Activated naive CD4-positive, alpha-beta T cell treated with anti-CD3 and anti-CD28 coated beads for 36 hours (primary cell): ENCODE measurements around the gene KIF2A. TPM values are rescaled to one million over a fixed set of nuclear protein-coding genes. Genes with fewer than 3 reads are reported as not detected.
A peak's percentile ranks its signal among the peaks of the same experiment; 100 is the strongest.

Source experiments
- CTCF ChIA-PET: fragments of 350-600 bp; sonication (Branson Sonifier 250); formaldehyde crosslinking; loops from one replicate; lab custom pipeline; 2021; ENCODE audit warnings: antibody characterized with exemption; lab: Charles Lee
- DNase-seq: peaks from one replicate; pipeline ENCODE4 v3.0.0-alpha.2; 2020
- H3K27ac Mint-ChIP-seq: one replicate; pipeline ENCODE4 v1.8.0; 2021; ENCODE audit warnings: mild to moderate bottlenecking, mixed read lengths
- H3K27me3 Mint-ChIP-seq: one replicate; pipeline ENCODE4 v1.8.0; 2021; ENCODE audit warnings: low read depth, mixed read lengths
- H3K36me3 Mint-ChIP-seq: one replicate; pipeline ENCODE4 v1.8.0; 2021; ENCODE audit warnings: low read depth, mixed read lengths
- H3K4me1 Mint-ChIP-seq: one replicate; pipeline ENCODE4 v1.8.0; 2021; ENCODE audit warnings: low read depth, mixed read lengths
- H3K4me3 Mint-ChIP-seq: one replicate; pipeline ENCODE4 v1.8.0; 2021; ENCODE audit warnings: mild to moderate bottlenecking, moderate library complexity, mixed read lengths
- H3K9me3 Mint-ChIP-seq: one replicate; pipeline ENCODE4 v1.8.0; 2021; ENCODE audit warnings: mixed read lengths
- intact Hi-C: fragments of 100-400 bp; cut with micrococcal nuclease; formaldehyde crosslinking; loops from one replicate; pipeline ENCODE4 v1.15.1; 2023
- total RNA-seq, 2 experiments: library from RNA; stranded (reverse); gene quantifications; one replicate each; pipeline ENCODE4 v1.2.3, GENCODE V29; 2021

KIF2A gene
- total RNA-seq, 2 experiments from 2014 or later, result 101 to 117 TPM

DNA sequence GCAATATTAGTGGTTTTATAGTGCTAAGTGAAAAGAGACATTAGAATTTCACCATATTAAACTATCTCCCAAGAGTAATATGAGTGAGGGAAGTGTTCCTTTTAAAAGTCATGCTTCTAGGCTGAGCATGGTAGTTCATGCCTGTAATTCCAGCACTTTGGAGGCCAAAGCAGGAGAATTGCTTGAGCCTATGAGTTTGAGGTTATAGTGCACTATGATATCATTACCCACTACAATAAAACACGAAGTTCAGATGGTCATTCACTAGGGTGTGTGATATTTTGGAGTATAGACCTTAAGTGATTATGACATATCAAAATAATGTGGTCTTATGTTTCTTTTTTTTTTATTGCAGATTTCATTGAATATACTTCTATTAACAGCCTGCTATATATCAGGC lies 6.7 kb downstream of the KIF2A start:
- intact Hi-C loops, result loop anchor here (2.0 kb wide), 1 partner anchor 14 kb away; no protein-coding TSS in a partner anchor
- H3K4me3 Mint-ChIP-seq, result no peak overlapping the region
- no peak for DNase-seq
- peaks cover 25% of the 10 kb centered on the region for H3K36me3 Mint-ChIP-seq
- no peaks in the 10 kb centered on the region for H3K27me3 Mint-ChIP-seq
- no peak overlapping the region for H3K27ac Mint-ChIP-seq
- peaks cover 84% of the 10 kb centered on the region for H3K4me1 Mint-ChIP-seq
- H3K9me3 Mint-ChIP-seq, result no peaks in the 10 kb centered on the region
- CTCF ChIA-PET, result no interaction called here

DNA sequence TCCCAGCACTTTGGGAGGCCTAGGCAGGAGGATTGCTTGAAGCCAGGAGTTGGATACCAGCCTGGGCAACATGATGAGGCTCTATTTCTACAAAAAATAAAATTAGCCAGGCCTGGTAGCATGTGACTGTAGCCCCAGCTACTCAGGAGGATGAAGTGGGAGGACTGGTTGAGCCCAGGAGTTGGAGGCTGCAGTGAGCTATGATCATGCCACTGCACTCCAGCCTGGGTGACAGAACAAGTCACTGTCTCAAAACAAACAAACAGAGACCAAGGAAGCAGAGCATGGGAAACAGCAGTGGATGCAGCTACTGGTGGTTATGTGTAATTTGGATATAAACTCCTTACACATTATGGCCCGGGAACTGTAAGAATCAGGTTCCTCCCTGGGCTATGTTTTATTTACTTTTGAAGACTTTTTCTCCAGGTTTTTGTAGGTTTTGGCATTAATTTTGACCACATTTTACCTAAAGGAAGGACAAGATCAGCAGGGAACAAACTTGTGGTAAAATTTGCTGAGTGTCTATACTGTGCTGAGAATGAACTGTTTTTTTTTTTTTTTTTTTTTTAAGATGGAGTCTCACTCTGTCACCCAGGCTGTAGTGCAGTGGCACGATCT lies 8.3 kb downstream of the KIF2A start:
- Mint-ChIP-seq H3K9me3 (no peaks in the 10 kb centered on the region), H3K27ac (no peak overlapping the region), H3K36me3 (peaks cover 20% of the 10 kb centered on the region), H3K27me3 (no peaks in the 10 kb centered on the region), H3K4me1 (peaks cover 86% of the 10 kb centered on the region), H3K4me3 (no peak overlapping the region)
- intact Hi-C loops, result no loop called here
- no peak for DNase-seq
- CTCF ChIA-PET, result interaction anchor here (0.9 to 1.6 kb wide), 2 partner anchors 13 to 38 kb away, joined by 3 to 5 read pairs; no protein-coding TSS in a partner anchor

- H3K4me3 Mint-ChIP-seq, result no peak overlapping the region
- H3K36me3 Mint-ChIP-seq, result peaks cover 8% of the 10 kb centered on the region
- no peak overlapping the region for H3K27ac Mint-ChIP-seq
- intact Hi-C loops, result no loop called here
- H3K4me1 Mint-ChIP-seq, result peaks cover 84% of the 10 kb centered on the region
- no peaks in the 10 kb centered on the region for H3K9me3 Mint-ChIP-seq
- CTCF ChIA-PET, result interaction anchor here (0.6 to 1.6 kb wide), 7 partner anchors 8 to 90 kb away, joined by 3 to 5 read pairs (median 3); no protein-coding TSS in a partner anchor
- H3K27me3 Mint-ChIP-seq, result no peaks in the 10 kb centered on the region
- DNase-seq, result no peak
Measured at GRCh38 chr5:62315376-62316175, 9.6 kb downstream of the KIF2A start.

DNA sequence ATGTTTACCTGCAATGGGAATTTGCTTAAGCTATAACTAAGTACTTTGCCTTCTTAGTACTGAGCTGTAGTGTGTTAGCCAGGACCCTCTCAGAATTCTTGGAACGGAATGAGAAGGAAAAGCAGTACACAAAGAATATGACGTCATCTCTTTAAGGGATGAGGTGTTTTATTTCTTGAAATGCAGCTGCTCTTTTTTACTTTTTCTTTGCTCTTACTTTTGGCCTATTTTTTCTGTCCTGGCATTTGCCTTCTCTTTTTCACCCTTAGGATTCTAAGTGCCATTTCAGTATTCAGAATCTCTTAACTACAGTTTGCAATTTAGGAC lies 10.1 kb downstream of the KIF2A start:
- CTCF ChIA-PET, result interaction anchor here (0.6 to 1.4 kb wide), 5 partner anchors 9 to 91 kb away, joined by 3 read pairs; no protein-coding TSS in a partner anchor
- Mint-ChIP-seq H3K27ac (no peak overlapping the region), H3K27me3 (no peaks in the 10 kb centered on the region), H3K4me1 (peaks cover 82% of the 10 kb centered on the region), H3K36me3 (peaks cover 7% of the 10 kb centered on the region), H3K9me3 (no peaks in the 10 kb centered on the region), H3K4me3 (no peak overlapping the region)
- no peak for DNase-seq
- intact Hi-C loops, result no loop called here

DNA sequence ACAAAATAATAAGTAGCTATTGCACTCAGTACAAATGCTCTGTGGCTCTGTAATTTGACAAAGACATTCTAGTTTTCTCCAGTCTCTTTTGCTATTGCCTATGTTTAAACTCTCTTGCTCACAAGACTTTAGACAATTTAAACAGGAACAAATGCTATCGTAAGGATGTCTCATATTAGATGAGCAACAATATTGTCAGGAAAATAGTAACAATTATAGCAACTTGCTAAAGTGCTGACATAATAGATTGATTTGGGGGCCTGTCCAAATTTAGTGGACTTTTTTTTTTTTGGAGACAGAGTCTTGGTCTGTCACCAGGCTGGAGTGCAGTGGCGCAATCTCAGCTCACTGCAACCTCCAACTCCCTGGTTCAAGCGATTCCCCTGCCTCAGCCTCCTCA lies 11.8 kb downstream of the KIF2A start:
- Mint-ChIP-seq H3K4me3 (no peak overlapping the region), H3K9me3 (no peaks in the 10 kb centered on the region), H3K4me1 (peaks cover 72% of the 10 kb centered on the region), H3K27ac (no peak overlapping the region), H3K36me3 (peaks cover 18% of the 10 kb centered on the region), H3K27me3 (no peaks in the 10 kb centered on the region)
- CTCF ChIA-PET, result interaction anchor here (0.6 to 0.7 kb wide), 3 partner anchors 38 to 476 kb away, joined by 3 to 5 read pairs (median 4); no protein-coding TSS in a partner anchor
- DNase-seq, result no peak
- intact Hi-C loops, result no loop called here

- intact Hi-C loops, result no loop called here
- H3K36me3 Mint-ChIP-seq, result peaks cover 33% of the 10 kb centered on the region
- H3K9me3 Mint-ChIP-seq, result no peaks in the 10 kb centered on the region
- CTCF ChIA-PET, result interaction anchor here (0.6 to 1.1 kb wide), 2 partner anchors 15 to 98 kb away, joined by 3 to 4 read pairs; no protein-coding TSS in a partner anchor
- no peak for DNase-seq
- no peaks in the 10 kb centered on the region for H3K27me3 Mint-ChIP-seq
- no peak overlapping the region for H3K4me3 Mint-ChIP-seq
- peaks cover 75% of the 10 kb centered on the region for H3K4me1 Mint-ChIP-seq
- no peak overlapping the region for H3K27ac Mint-ChIP-seq
Measured at GRCh38 chr5:62322484-62322883, 16.5 kb downstream of the KIF2A start.

- no peak overlapping the region for H3K4me3 Mint-ChIP-seq
Measured at GRCh38 chr5:62326302-62326701, 20.3 kb downstream of the KIF2A start.

DNA sequence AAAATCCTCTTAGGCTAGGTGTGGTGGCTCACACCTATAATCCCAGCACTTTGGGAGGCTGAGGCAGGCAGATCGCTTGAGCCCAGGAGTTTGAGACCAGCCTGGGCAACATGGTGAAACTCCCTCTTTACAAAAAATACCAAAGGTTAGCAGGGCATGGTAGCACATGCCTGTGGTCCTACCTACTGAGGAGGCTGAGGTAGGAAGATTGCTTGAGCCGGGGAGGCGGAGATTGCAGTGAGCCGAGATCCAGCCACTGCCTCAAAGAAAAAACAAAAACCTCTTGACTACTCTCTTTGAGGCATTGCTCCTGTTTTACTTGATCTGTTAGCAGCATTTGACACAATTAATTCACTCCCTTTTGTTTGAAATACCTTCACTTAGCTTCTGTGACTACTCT lies 20.7 kb downstream of the KIF2A start:
- CTCF ChIA-PET, result interaction anchor here (0.6 to 1.5 kb wide), 2 partner anchors 12 to 19 kb away, joined by 3 to 5 read pairs; no protein-coding TSS in a partner anchor
- intact Hi-C loops, result loop anchor here (2.0 kb wide), 1 partner anchor 14 kb away; no protein-coding TSS in a partner anchor
- Mint-ChIP-seq H3K27ac (peak overlapping the region; percentile 18), H3K9me3 (no peaks in the 10 kb centered on the region), H3K4me3 (no peak overlapping the region), H3K4me1 (peaks cover 70% of the 10 kb centered on the region), H3K27me3 (no peaks in the 10 kb centered on the region), H3K36me3 (peaks cover 20% of the 10 kb centered on the region)
- no peak for DNase-seq

More at GRCh38 chr5:62326302-62326701, 20.3 kb downstream of the KIF2A start:
- CTCF ChIA-PET, result interaction anchor here (0.6 kb wide), 1 partner anchor 19 kb away, joined by 3 read pairs; no protein-coding TSS in a partner anchor
- Mint-ChIP-seq H3K9me3 (no peaks in the 10 kb centered on the region), H3K4me1 (peaks cover 71% of the 10 kb centered on the region), H3K27me3 (no peaks in the 10 kb centered on the region), H3K36me3 (peaks cover 24% of the 10 kb centered on the region), H3K27ac (peak overlapping the region; percentile 21)
- intact Hi-C loops, result loop anchor here (2.0 kb wide), 1 partner anchor 14 kb away; no protein-coding TSS in a partner anchor
- no peak for DNase-seq

GRCh38 chr5:62327138-62328053 lies 21.4 kb downstream of the KIF2A start:
- Mint-ChIP-seq H3K4me1 (peaks cover 72% of the 10 kb centered on the region), H3K27me3 (no peaks in the 10 kb centered on the region), H3K4me3 (no peak overlapping the region), H3K36me3 (peaks cover 16% of the 10 kb centered on the region), H3K9me3 (no peaks in the 10 kb centered on the region), H3K27ac (no peak overlapping the region)
- CTCF ChIA-PET, result interaction anchor here (0.7 to 1.7 kb wide), 3 partner anchors 13 to 103 kb away, joined by 5 to 10 read pairs (median 5); no protein-coding TSS in a partner anchor
- DNase-seq, result no peak
- intact Hi-C loops, result loop anchor here (2.0 kb wide), 1 partner anchor 15 kb away; no protein-coding TSS in a partner anchor

- no peaks in the 10 kb centered on the region for H3K9me3 Mint-ChIP-seq
- DNase-seq, result no peak
- H3K27me3 Mint-ChIP-seq, result no peaks in the 10 kb centered on the region
- H3K4me1 Mint-ChIP-seq, result peaks cover 78% of the 10 kb centered on the region
- H3K4me3 Mint-ChIP-seq, result no peak overlapping the region
- H3K27ac Mint-ChIP-seq, result no peak overlapping the region
- CTCF ChIA-PET, result interaction anchor here (1.0 to 1.7 kb wide), 3 partner anchors 9 to 104 kb away, joined by 3 to 10 read pairs (median 3); no protein-coding TSS in a partner anchor
- peaks cover 13% of the 10 kb centered on the region for H3K36me3 Mint-ChIP-seq
- intact Hi-C loops, result loop anchor here (1.0 kb wide), 1 partner anchor 13 kb away; no protein-coding TSS in a partner anchor
Measured at GRCh38 chr5:62328772-62329491, 22.9 kb downstream of the KIF2A start.

DNA sequence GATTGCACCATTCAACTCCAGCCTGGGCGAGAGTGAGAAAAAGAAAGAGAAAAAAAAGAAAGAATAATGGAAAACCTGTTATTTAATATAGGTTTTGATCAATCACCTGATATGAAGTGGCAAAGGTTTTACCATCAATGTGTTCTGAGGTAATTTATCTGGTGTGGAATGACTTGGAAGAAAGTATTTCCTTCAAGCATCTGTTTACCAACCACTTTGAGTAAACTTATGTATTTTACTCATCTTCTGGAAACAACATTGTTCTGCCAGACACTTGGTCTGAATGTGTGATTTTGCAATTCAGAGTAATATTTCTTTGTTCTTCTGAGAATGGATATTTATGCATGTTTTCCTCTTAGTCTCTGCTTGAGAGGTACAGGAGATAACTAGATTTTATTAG lies 24.3 kb downstream of the KIF2A start:
- no peaks in the 10 kb centered on the region for H3K27me3 Mint-ChIP-seq
- no peak for DNase-seq
- peaks cover 14% of the 10 kb centered on the region for H3K36me3 Mint-ChIP-seq
- CTCF ChIA-PET, result interaction anchor here (0.7 to 1.1 kb wide), 3 partner anchors 10 to 854 kb away, joined by 3 to 4 read pairs (median 3); no protein-coding TSS in a partner anchor
- no peak overlapping the region for H3K4me3 Mint-ChIP-seq
- H3K27ac Mint-ChIP-seq, result no peak overlapping the region
- intact Hi-C loops, result no loop called here
- no peaks in the 10 kb centered on the region for H3K9me3 Mint-ChIP-seq
- H3K4me1 Mint-ChIP-seq, result peaks cover 76% of the 10 kb centered on the region
